Thyroid gland (tissue), 4 donors: ENCODE data around the gene GLRA3. TPM values are rescaled to one million over a fixed set of nuclear protein-coding genes. Genes with fewer than 3 reads are reported as not detected.

Experiments
- DNase-seq, 2 donors: peaks; one replicate each; pipeline ENCODE4 v3.0.0-alpha.2; 2019
- H3K27ac ChIP-seq, 3 donors: fragments of 200-600 bp; sonication (generic); 1 replicate in 2 of 3; 2 replicates in 1 of 3; pipeline ENCODE4 v1.5.1; 2016 to 2019; ENCODE audit warnings: mild to moderate bottlenecking in 1 of 3, moderate library complexity in 1 of 3
- H3K27me3 ChIP-seq: fragments of 200-600 bp; sonication (generic); one replicate; pipeline ENCODE4 v1.5.1; 2019
- H3K36me3 ChIP-seq, 2 donors: fragments of 200-600 bp; sonication (generic); one replicate each; pipeline ENCODE4 v1.5.1; 2016 to 2019
- H3K4me1 ChIP-seq, 2 donors: fragments of 200-600 bp; sonication (generic); one replicate each; pipeline ENCODE4 v1.5.1; 2017 to 2019
- H3K4me3 ChIP-seq, 3 donors: fragments of 200-600 bp; sonication (generic); replicated peaks in 1 of 3; 1 replicate in 2 of 3; 2 replicates in 1 of 3; pipeline ENCODE4 v1.5.1; 2016; ENCODE audit warnings: mild to moderate bottlenecking in 1 of 3
- H3K9me3 ChIP-seq: fragments of 200-600 bp; sonication (generic); one replicate; pipeline ENCODE4 v1.5.1; 2017
- POLR2A ChIP-seq, 2 donors: fragments of 450-650 bp; IDR thresholded peaks; one replicate each; pipeline ENCODE4 v1.6.1; 2017; ENCODE audit warnings: antibody characterized with exemption in 2 of 2, mild to moderate bottlenecking in 2 of 2, moderate library complexity in 1 of 2
- WGBS, 2 donors: methylation state at CpG; one replicate each; pipeline ENCODE4 v1.1.5; 2017; 5-methylcytosine and 5-hydroxymethylcytosine counted together
- intact Hi-C: fragments of 100-400 bp; cut with DNase I; formaldehyde crosslinking; loops from one replicate; pipeline ENCODE4 v1.15.1; 2023
- total RNA-seq, 4 donors: library from RNA; depleted of rRNA; stranded (reverse); fragments of >200 nt; gene quantifications; one replicate each; pipeline ENCODE4 v1.2.3, GENCODE V29; 2016
- TF ChIP-seq, protein P1 (sequence below), 6 experiments: fragments of 200-600 bp in 3 of 6; fragments of 450-650 bp in 3 of 6; sonication (generic) in 3 of 6; IDR thresholded peaks; one replicate each; pipeline ENCODE4 v1.5.1; 2016 to 2019; ENCODE audit warnings: antibody characterized with exemption in 6 of 6, mild to moderate bottlenecking in 2 of 6, inconsistent platforms in 1 of 6, moderate library complexity in 1 of 6

The GLRA3 gene
- total RNA-seq, 4 donors from 2014 or later = not detected

DNA sequence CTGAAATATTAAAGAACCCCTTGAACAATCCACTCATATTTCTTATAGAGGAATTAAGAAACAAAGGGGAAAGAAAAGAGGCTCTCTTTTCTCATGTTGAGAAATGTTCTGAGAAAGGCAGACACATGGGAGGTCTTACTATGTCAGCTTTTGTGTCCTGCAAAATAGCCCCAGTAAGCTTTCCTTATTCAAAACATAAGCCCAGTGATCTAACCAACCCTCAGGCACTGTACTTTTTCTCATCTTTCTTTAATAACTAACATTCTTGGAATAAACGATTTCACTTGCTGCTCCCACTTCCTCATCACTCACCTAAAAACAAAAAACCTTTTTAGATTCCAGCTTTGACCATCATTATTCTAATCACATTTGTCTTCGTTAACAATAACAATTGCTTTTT, 115.9 kb downstream of the GLRA3 start:
- DNase-seq = no peak
- Histone ChIP-seq H3K27ac (no peak overlapping the region), H3K27me3 (no peaks in the 10 kb centered on the region), H3K9me3 (no peaks in the 10 kb centered on the region), H3K4me3 (no peak overlapping the region), H3K36me3 (no peaks in the 10 kb centered on the region), H3K4me1 (no peaks in the 10 kb centered on the region)
- TF ChIP-seq, protein P1, sequence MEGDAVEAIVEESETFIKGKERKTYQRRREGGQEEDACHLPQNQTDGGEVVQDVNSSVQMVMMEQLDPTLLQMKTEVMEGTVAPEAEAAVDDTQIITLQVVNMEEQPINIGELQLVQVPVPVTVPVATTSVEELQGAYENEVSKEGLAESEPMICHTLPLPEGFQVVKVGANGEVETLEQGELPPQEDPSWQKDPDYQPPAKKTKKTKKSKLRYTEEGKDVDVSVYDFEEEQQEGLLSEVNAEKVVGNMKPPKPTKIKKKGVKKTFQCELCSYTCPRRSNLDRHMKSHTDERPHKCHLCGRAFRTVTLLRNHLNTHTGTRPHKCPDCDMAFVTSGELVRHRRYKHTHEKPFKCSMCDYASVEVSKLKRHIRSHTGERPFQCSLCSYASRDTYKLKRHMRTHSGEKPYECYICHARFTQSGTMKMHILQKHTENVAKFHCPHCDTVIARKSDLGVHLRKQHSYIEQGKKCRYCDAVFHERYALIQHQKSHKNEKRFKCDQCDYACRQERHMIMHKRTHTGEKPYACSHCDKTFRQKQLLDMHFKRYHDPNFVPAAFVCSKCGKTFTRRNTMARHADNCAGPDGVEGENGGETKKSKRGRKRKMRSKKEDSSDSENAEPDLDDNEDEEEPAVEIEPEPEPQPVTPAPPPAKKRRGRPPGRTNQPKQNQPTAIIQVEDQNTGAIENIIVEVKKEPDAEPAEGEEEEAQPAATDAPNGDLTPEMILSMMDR (IDR thresholded peaks at IDR 0.05) = no peak
- no peak for TF ChIP-seq POLR2A (IDR thresholded peaks at IDR 0.05)
- intact Hi-C loops = no loop called here
- 40 to 44% methylated on average over 2 of the region's 2 CpGs for WGBS, 2 donors

DNA sequence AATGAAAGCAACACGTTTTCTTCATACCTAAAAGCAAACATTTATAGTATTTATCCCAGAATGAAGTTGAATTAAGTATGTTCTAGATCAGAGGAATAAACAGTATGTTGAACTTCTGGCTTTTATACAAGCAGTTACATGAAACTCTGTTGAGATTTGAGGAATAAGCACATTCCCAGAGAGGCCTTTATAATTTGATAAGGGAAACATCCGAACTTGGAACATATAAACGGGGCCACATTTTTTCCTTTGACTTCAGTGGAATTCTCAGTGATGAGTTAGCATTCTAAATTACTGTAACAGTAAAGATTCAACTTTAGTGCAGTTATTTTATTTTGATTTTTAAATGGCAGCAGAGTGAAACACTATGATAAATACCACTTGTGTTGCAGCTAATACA, 119.5 kb downstream of the GLRA3 start:
- DNase-seq = no peak
- H3K27ac ChIP-seq = no peak overlapping the region
- no peaks in the 10 kb centered on the region for H3K36me3 ChIP-seq
- H3K4me3 ChIP-seq = no peak overlapping the region
- H3K9me3 ChIP-seq = no peaks in the 10 kb centered on the region
- no peaks in the 10 kb centered on the region for H3K27me3 ChIP-seq
- 60 to 72% methylated on average over 3 of the region's 3 CpGs for WGBS, 2 donors
- no peak for TF ChIP-seq POLR2A (IDR thresholded peaks at IDR 0.05)
- intact Hi-C loops = no loop called here
- H3K4me1 ChIP-seq = no peaks in the 10 kb centered on the region

DNA sequence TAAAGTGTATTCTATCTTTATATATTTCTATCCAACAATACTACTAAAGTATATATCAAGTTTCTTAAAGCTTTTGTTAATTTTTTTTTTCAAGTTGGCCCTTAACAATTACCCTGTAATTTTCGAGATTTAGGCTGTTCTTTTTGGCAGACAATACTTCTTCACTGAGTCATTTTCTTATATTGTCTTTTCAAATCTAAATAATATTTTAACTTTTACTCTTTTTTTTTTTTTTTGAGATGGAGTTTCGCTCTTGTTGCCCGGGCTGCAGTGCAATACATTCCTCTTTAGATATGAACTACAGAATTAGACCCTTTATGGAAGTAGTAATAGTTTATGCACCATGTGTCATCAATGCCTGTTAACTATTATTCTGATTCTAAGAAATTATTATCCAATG, 120.7 kb downstream of the GLRA3 start:
- no peak overlapping the region for H3K4me3 ChIP-seq

DNA sequence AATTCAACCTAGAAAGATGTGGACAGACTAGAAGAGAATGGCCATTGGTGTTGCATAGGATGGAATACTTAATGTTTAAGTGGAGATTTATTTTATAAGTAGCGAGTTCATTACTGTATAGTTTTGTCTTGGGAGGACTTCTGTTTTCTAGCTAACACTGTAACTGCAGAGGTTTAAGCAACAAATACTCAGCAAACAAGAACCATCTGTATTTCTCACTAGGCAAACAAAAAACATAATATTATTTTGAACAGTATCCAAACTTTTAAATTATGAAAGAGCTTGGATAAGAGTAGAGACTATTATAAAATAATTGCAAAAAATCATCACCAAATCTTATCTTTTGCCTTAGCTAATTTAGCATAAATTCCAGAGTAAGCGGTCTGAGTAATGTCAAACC, 121.1 kb downstream of the GLRA3 start:
- Histone ChIP-seq H3K9me3 (no peaks in the 10 kb centered on the region), H3K27ac (no peak overlapping the region), H3K4me3 (no peak overlapping the region), H3K4me1 (no peaks in the 10 kb centered on the region), H3K27me3 (no peaks in the 10 kb centered on the region), H3K36me3 (no peaks in the 10 kb centered on the region)
- intact Hi-C loops = no loop called here
- DNase-seq = no peak
- TF ChIP-seq, protein P1 (IDR thresholded peaks at IDR 0.05) = no peak
- TF ChIP-seq POLR2A (IDR thresholded peaks at IDR 0.05) = no peak
- 76 to 81% methylated on average over 2 of the region's 2 CpGs for WGBS, 2 donors

More for the DNA sequence above, 120.7 kb downstream of the GLRA3 start:
- TF ChIP-seq POLR2A (IDR thresholded peaks at IDR 0.05) = no peak
- TF ChIP-seq, protein P1 (IDR thresholded peaks at IDR 0.05) = no peak
- H3K27me3 ChIP-seq = no peaks in the 10 kb centered on the region
- no peaks in the 10 kb centered on the region for H3K9me3 ChIP-seq
- no peaks in the 10 kb centered on the region for H3K4me1 ChIP-seq
- intact Hi-C loops = no loop called here
- WGBS, 2 donors = 71 to 78% methylated on average over 3 of the region's 3 CpGs
- H3K36me3 ChIP-seq = no peaks in the 10 kb centered on the region
- no peak overlapping the region for H3K27ac ChIP-seq
- no peak for DNase-seq

DNA sequence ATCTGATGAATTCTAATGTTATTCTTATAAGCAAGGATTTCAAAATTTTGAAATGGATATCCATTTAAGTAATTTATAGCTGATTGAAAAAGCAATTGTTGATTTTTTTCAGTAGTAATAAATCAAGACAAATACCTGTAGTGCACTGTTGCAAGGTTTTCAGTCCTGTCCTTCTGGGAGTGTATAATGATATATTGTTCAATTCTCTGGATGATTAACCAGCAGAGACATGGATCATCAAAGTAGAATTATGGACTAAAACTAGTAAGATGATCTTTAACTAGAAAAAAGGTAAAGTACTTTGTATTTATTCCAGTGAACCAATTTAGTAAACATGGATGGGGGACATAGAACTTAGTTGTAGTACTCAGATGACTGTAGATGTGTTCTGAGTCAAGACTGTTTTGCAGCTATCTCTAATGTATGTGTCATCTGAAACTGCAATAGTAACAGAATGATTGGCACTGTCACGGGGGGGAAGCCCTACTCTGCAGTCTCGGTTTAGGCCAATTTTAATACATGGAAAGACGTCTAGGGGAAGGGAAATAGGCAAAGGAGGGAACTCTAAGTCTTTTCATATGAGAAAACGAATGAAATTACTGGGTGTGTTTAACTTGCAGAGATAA, 121.9 kb downstream of the GLRA3 start:
- TF ChIP-seq, protein P1 (IDR thresholded peaks at IDR 0.05) = no peak
- TF ChIP-seq POLR2A (IDR thresholded peaks at IDR 0.05) = no peak
- Histone ChIP-seq H3K36me3 (no peaks in the 10 kb centered on the region), H3K9me3 (no peaks in the 10 kb centered on the region), H3K4me1 (no peaks in the 10 kb centered on the region), H3K27ac (no peak overlapping the region), H3K27me3 (no peaks in the 10 kb centered on the region), H3K4me3 (no peak overlapping the region)
- intact Hi-C loops = no loop called here
- 79 to 83% methylated on average over 4 of the region's 4 CpGs for WGBS, 2 donors
- DNase-seq = no peak
